GM10847 (cell line): ENCODE measurements around the gene GDPD3.

Experiments used
- POLR2A ChIP-seq: IDR thresholded peaks from 2 replicates; pipeline ENCODE4 v1.6.1; 2011; ENCODE audit not compliant: insufficient read length; ENCODE audit errors: extremely low read depth

Gene GDPD3, protein sequence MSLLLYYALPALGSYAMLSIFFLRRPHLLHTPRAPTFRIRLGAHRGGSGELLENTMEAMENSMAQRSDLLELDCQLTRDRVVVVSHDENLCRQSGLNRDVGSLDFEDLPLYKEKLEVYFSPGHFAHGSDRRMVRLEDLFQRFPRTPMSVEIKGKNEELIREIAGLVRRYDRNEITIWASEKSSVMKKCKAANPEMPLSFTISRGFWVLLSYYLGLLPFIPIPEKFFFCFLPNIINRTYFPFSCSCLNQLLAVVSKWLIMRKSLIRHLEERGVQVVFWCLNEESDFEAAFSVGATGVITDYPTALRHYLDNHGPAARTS

DNA sequence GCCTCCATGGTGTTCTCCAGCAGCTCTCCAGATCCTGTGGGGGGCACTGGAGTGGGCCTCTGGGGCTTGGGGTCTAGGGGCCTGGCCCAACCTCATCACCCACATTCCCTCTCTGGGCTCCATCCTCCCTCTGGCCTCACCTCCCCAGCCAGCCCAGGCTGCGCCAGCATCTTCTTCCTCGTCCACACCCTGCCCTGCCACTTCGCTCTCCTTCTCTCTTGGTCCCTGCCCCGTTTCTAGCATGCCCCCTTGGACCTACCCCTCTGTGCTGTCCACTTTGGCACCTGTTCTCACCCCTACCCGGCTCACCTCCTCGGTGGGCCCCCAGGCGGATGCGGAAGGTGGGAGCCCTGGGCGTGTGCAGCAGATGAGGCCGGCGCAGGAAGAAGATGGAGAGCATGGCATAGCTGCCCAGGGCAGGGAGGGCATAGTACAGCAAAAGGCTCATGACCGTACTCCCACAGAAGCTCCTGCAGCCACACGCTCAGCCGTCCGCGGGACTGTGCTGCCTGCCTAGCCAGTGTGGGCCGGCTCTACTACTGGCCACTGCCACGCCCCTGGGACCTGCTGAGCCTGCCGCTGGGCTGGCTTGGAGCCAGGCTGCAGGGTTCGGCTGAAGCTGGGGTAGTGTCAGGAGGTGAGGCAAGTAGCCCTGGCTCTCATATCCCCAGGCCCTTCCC, at the start of gene GDPD3:
TSS of gene GDPD3 (minus strand) at position 507 of the 680 bp plus-strand sequence. CDS start at position 448, 59 bp downstream.
- TF ChIP-seq POLR2A, result no peak

DNA sequence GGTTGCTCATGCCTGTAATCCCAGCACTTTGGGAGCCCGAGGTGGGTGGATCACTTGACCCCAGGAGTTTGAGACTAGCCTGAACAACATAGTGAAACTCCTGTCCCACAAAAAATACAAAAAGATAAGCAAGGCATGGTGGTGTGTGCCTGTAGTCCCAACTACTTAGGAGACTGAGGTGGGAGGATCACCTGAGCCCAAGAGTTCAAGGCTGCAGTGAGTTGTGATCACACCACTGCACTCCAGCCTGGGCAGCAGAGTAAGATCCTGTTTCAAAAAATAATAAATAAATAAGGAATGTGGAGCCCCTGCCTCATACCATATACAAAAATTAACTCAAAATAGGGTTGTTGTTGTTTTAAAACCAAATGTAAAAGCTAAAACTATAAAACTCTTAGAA, 43.9 kb upstream of the GDPD3 start:
- TF ChIP-seq POLR2A, result no peak

DNA sequence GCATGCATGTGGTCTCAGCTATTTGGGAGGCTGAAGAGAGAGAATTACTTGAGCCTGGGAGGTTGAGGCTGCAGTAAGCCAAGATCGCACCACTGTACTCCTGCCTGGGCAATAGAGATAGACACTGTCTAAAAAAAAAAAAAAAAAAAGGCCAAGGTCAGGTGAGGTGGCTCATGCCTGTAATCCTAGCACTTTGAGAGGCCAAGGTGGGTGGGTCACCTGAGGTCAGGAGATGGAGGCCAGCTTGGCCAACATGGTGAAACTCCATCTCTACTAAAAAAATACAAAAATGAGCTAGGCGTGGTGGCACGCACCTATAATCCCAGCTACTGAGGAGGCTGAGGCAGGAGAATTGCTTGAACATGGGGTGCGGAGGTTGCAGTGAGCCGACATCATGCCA, 41.9 kb upstream of the GDPD3 start:
- no peak for TF ChIP-seq POLR2A

DNA sequence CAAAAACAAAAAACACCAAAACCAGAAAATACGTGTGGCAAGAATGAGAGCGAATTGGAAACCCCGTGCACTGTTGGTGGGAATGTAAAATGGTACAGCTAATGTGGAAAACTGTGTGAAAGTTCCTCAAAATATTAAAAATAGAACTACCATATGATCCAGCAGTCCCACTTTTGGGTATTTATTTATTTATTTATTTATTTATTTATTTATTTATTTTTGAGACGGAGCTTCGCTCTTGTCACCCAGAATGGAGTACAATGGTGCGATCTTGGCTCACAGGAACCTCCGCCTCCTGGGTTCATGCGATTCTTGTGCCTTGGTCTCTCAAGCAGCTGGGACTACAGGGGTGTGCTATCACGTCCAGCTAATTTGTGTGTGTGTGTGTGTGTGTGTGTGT, 39.2 kb upstream of the GDPD3 start:
- no peak for TF ChIP-seq POLR2A

DNA sequence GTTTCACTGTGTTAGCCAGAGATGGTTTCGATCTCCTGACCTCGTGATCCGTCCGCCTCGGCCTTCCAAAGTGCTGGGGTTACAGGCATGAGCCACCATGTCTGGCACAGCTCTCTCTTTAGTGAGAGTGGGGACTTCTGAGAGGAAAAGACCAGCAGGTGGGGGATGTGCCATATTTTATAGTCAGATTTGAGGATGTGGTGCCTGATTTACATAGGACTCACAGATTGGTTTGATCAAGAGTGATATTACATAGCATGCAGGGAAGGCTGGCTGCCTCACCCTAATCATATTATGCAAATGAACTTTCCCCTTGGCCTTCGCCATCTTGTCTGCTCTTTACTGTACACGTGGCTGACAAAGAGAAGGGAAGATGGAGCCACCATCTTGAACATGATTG, 37.8 kb upstream of the GDPD3 start:
- TF ChIP-seq POLR2A, result no peak

DNA sequence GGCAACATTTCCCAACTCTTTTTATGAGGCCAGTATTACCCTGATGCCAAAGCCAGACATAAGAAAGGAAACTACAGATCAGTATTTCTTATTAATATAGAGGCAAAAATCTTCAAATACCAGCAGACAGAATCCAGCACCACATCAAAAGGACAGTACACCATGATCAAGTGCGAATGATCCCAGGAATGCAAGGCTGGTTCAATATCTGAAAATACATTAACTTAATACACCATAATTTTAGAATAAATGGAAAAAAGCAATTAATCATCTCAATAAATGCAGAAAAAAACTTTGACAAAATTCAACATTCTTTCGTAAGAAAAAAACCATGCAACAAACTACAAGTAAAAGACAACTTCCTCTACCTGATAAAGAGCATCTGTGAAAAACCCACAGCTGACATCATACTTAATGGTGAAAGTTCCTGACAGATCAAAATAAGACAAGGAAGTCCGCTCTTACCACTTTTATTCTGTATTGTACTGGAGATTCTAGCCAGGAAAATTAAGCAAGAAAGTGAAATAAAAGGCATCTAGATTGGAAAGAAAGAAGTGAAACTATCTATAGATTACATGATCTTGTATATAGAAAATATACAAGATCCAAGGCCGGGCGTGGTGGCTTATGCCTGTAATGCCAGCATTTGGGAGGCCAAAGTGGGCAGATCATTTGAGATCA, 36.1 kb upstream of the GDPD3 start:
- TF ChIP-seq POLR2A, result no peak

DNA sequence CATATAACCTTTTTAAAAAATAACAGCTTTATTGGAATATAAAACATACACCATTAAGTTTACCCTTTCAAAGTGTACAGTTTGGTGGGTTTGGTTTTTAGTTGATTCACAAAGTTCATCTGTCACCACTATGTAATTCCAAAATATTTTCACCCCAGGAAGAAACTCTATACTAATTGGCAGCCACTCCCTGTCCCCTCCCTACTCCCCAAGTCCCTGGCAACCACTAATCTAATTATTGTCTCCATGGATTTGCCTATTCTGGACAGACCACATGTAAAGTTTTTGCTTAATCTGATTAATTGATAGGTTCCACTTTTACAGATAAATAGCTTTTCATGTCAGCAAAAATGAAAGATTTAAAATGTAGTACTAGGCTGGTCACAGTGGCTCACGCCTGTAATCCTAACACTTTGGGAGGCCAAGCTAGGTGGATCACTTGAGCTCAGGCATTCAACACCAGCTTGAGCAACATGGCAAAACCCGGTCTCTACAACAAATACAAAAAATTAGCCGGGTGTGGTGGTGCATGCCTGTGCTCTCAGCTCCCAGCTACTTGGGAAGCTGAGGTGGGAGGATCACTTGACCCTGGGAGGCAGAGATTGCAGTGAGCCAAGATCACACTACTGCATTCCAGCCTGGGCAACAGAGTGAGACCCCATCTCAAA, 34.6 kb upstream of the GDPD3 start:
- no peak for TF ChIP-seq POLR2A

DNA sequence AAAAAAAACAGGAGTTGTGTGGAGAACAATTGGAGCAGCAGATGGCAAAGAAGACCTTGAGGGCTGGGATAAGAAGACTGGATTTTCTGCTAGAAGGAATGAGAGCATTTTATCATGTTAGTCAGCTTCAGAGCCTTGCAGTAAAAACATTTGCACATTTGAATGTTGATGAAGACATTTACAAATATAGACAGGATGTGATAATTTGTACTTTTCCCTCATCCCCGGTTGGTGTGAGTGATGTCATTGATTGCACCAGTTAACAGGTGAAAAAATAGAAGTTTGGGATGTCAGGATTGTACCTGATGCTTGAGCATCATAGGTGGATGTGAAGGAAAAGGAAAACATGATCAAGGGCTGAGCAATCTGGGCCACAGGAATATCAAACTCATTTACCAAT, 32.3 kb upstream of the GDPD3 start:
- TF ChIP-seq POLR2A, result no peak

DNA sequence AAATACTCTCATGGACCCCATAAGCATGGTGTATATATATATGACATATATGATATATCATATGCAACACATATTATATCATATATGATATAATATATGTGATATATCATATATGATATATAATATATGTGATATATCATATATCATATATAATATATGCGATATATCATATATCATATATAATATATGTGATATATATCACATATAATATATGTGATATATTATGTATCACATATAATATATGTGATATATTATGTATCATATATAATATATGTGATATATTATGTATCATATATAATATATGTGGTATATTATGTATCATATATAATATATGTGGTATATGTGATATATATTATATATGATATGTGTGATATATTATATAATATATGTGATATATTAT, 31.6 kb upstream of the GDPD3 start:
- no peak for TF ChIP-seq POLR2A

DNA sequence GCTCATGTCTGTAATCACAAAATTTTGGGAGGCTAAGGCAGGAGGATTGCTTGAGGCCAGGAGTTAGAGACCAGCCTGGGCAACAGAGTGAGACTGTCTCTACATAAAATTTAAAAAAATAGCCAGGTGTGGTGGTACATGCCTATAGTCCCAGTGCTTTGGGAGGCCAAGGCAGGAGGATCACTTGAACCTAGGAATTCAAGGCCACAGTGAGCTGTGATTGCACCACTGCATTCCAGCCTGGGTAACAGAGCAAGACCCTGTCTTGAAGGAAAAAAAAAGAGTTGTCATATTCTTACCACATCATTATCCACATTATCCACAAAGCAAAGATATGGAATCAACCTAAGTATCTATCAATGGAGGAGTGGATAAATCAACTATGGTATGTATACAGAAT, 30.7 kb upstream of the GDPD3 start:
- TF ChIP-seq POLR2A, result no peak

DNA sequence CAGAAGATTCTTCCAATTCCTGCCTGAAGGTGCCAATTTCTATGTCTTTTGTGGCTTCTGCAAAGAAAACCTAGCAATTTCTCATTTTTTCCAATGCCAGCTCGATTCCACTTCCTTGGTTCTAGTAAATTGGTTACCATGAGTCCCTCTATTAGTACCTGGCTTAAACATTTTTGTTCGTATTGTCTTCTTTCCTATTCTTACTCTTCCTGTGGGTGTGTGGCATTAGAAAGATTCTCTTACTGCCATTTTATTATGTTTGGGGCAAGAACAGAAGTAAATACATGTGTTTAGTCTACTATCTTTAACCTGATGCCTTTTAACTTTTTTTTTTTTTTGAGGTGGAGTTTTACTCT, 30.0 kb upstream of the GDPD3 start:
- TF ChIP-seq POLR2A, result no peak

DNA sequence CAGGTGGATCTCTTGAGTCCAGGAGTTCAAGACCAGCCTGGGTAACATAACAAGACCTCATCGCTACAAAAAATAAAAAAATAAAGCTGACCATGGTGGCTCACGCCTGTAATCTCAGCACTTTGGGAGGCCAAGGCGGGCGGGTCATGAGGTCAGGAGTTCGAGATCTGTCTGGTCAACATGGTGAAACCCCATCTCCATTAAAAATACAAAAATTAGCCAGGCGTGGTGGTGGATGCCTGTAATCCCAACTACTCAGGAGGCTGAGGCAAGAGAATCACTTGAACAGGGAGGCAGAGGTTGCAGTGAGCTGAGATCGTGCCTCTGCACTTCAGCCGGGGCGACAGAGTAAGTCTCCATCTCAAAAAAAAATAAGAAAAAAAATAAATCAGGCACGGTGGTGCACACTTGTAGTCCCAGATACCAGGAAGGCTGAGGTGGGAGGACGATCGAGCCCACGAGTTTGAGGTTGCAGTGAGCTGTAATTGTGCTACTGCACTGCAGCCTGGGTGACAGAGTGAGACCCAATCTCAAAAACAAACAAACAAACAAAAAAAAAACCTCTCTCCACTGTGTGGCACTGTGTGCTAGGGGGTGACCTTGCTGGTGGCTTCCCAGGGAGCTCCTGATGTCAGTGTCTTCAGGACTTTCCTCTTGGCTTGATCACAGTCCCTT, 29.5 kb upstream of the GDPD3 start:
- TF ChIP-seq POLR2A, result no peak

DNA sequence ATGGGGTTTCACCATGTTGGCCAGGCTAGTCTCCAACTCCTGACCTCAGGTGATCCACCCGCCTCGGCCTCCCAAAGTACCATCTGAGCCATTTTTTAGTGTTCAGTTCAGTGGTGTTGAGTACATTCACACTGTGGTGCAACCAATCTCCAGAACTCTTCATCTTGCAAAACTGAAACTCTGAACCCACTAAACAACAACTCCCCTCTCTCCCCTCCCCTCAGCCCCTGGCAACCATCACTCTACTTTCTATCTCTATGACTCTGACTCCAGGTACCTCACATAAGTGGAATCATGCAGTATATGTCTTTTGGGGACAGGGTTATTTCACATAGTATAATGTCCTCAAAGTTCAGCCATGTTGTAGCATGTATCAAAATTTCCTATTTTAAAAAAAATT, 28.4 kb upstream of the GDPD3 start:
- TF ChIP-seq POLR2A, result no peak

DNA sequence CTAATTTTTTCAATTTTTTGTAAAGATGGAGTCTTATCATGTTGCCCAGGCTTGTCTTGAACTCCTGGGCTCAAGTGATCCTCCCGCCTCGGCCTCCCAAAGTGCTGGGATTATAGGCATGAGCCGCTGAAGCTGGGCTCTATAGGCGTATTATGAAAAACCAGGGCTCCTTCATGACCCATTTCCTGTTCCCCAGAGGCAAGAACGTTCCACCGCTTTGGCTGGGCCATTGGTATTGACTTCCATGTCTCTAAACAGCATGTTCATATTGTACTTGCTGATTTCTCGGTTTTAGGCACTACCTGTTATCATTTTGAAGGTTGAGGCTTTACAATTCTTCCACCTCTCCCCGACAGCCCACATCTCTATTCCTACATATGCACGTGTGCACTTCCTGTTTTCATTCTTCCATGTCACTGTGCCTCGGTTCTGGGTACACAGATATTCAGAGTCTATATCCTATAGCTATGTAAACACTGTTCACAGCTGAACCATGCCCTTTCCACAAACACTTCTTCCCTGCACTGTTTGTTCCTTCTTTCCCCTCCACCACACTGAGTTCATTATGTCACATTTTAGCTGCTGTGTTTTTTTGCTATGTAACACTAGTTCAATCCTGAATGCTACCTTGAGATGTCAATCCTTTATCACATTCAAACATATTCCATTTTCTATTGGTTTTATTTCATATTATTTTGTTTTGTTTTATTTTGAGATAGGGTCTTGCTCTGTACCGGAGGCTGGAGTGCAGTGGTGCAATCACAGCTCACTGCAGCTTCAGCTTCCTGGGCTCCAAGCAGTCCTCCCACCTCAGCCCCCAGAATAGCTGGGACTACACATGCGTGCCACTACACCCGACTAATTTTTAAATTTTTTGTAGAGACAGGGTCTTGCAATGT, 26.5 kb upstream of the GDPD3 start:
- TF ChIP-seq POLR2A, result no peak

DNA sequence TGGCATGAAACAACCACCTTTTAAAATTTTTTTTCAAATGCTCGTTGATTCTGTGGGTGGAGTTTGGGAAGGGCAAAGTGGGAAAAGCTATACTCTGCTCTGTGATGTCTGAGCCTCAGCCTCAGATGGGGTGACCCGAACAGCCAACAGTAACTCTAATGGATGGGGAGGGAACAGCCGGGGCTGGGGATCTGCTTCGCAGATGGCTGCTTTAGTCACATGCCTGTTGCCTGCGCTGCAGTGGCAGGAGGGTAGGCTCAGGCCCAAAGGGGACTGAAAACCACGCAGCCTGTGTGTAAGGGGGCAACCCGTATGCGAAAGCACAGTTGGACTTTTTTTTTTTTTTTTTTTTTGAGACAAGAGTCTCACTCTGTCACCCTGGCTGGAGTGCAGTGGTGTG, 24.6 kb upstream of the GDPD3 start:
- no peak for TF ChIP-seq POLR2A
